Ureter (tissue), 1 donor: ENCODE data around the gene KRTAP19-3. TPM values are rescaled to one million over a fixed set of nuclear protein-coding genes. Genes with fewer than 3 reads are reported as not detected.
"Not testable (repeated sequence)": the region's sequence is repeated elsewhere in the genome, so short reads cannot be mapped to it uniquely, and the experiment has no call there.

Source experiments
- DNase-seq: peaks from one replicate; pipeline ENCODE4 v3.0.0-alpha.2; 2020; ENCODE audit warnings: low spot score
- total RNA-seq: library from RNA; stranded (reverse); gene quantifications from one replicate; pipeline ENCODE4 v1.2.4, GENCODE V29; 2023
- donor health status: DM: yes; HTN: yes; CAD: no.

The KRTAP19-3 gene
- not detected for total RNA-seq

GRCh38 chr21:30491963-30492428 is at the start of gene KRTAP19-3:
KRTAP19-3 (minus strand) TSS chr21:30492013; CDS start chr21:30491957, 56 bp downstream.
- DNase-seq, result no peak

- no peak for DNase-seq
Measured at GRCh38 chr21:30518876-30519275, 27.1 kb upstream of the KRTAP19-3 start.

GRCh38 chr21:30515681-30516080 is 23.9 kb upstream of the KRTAP19-3 start:
- DNase-seq, result no peak

GRCh38 chr21:30505621-30506205 is 13.9 kb upstream of the KRTAP19-3 start:
- not testable (repeated sequence) for DNase-seq

GRCh38 chr21:30502041-30502440 is 10.2 kb upstream of the KRTAP19-3 start, which contains the start of gene KRTAP19-5:
KRTAP19-5 (minus strand) TSS chr21:30502141; CDS start chr21:30502090, 51 bp downstream.
- DNase-seq, result no peak

- DNase-seq, result no peak
Measured at GRCh38 chr21:30497065-30497464, 5.3 kb upstream of the KRTAP19-3 start, which contains the start of gene KRTAP19-4. KRTAP19-4 (minus strand) TSS chr21:30497165; CDS start chr21:30497110, 55 bp downstream.

GRCh38 chr21:30487336-30487735 is 4.5 kb downstream of the KRTAP19-3 start, which contains the start of gene KRTAP19-2:
KRTAP19-2 (minus strand) TSS chr21:30487436; CDS start chr21:30487348, 88 bp downstream.
- no peak for DNase-seq

- no peak for DNase-seq
Measured at GRCh38 chr21:30486180-30486579, 5.6 kb downstream of the KRTAP19-3 start.

GRCh38 chr21:30482130-30482529 is 9.7 kb downstream of the KRTAP19-3 start:
- DNase-seq, result no peak

GRCh38 chr21:30480145-30480544 is 11.7 kb downstream of the KRTAP19-3 start, which contains the start of gene KRTAP19-1:
KRTAP19-1 (minus strand) TSS chr21:30480367; CDS start chr21:30480317, 50 bp downstream.
- DNase-seq, result no peak

GRCh38 chr21:30479259-30479658 is 12.6 kb downstream of the KRTAP19-3 start:
- no peak for DNase-seq

GRCh38 chr21:30478004-30478403 is 13.8 kb downstream of the KRTAP19-3 start:
- no peak for DNase-seq

GRCh38 chr21:30468900-30469714 is 22.7 kb downstream of the KRTAP19-3 start:
- no peak for DNase-seq

GRCh38 chr21:30463713-30464112 is 28.1 kb downstream of the KRTAP19-3 start:
- DNase-seq, result no peak

GRCh38 chr21:30448514-30448913 is 43.3 kb downstream of the KRTAP19-3 start:
- DNase-seq, result no peak

GRCh38 chr21:30447056-30447455 is 44.8 kb downstream of the KRTAP19-3 start:
- no peak for DNase-seq

GRCh38 chr21:30444204-30444603 is 47.6 kb downstream of the KRTAP19-3 start:
- no peak for DNase-seq

- no peak for DNase-seq
Measured at GRCh38 chr21:30443226-30443625, 48.6 kb downstream of the KRTAP19-3 start.
